Stomach (tissue), 9 donors: ENCODE results near the gene NCAPG. TPM values are rescaled to one million over a fixed set of nuclear protein-coding genes. Genes with fewer than 3 reads are reported as not detected.
A peak's percentile ranks its signal among the peaks of the same experiment; 100 is the strongest.

Experiments
- DNase-seq, 2 donors: peaks; one replicate each; pipeline versions ENCODE4 v3.0.0 to v3.0.0-alpha.2; 2013 to 2019
- H3K27ac ChIP-seq, 5 donors: fragments of 200-600 bp in 4 of 5; sonication (generic) in 4 of 5; one replicate each; pipeline ENCODE4 v1.5.1; 2013 to 2019; ENCODE audit warnings: mild to moderate bottlenecking in 1 of 5, moderate library complexity in 1 of 5
- H3K27me3 ChIP-seq, 3 donors: fragments of 200-600 bp; sonication (generic); one replicate each; pipeline ENCODE4 v1.5.1; 2017 to 2019; ENCODE audit warnings: mixed run types in 1 of 3
- H3K36me3 ChIP-seq, 4 donors: fragments of 200-600 bp; sonication (generic); 1 replicate in 3 of 4; 2 replicates in 1 of 4; pipeline ENCODE4 v1.5.1; 2016 to 2019
- H3K4me1 ChIP-seq, 4 donors: fragments of 200-600 bp; sonication (generic); one replicate each; pipeline ENCODE4 v1.5.1; 2016 to 2019
- H3K4me3 ChIP-seq, 4 donors: fragments of 200-600 bp; sonication (generic) in 3 of 4; one replicate each; pipeline ENCODE4 v1.5.1; 2016 to 2019; ENCODE audit warnings: mild to moderate bottlenecking in 1 of 4
- H3K9me3 ChIP-seq, 4 donors: fragments of 200-600 bp; sonication (generic); one replicate each; pipeline ENCODE4 v1.5.1; 2016 to 2019
- CTCF ChIP-seq, 7 experiments: fragments of 450-650 bp in 4 of 7; fragments of 200-600 bp in 3 of 7; sonication (generic) in 3 of 7; IDR thresholded peaks; one replicate each; pipeline ENCODE4 v1.5.1; 2016 to 2019; ENCODE audit warnings: antibody characterized with exemption in 7 of 7, control low read depth in 2 of 7, mild to moderate bottlenecking in 1 of 7
- EP300 ChIP-seq: sonication (generic); formaldehyde crosslinking; IDR thresholded peaks from one replicate; pipeline ENCODE4 v1.6.1; 2017; ENCODE audit warnings: antibody characterized with exemption
- POLR2A ChIP-seq, 4 donors: fragments of 450-650 bp; IDR thresholded peaks; one replicate each; pipeline ENCODE4 v1.6.1; 2016; ENCODE audit warnings: antibody characterized with exemption in 4 of 4, control low read depth in 2 of 4, mild to moderate bottlenecking in 1 of 4, moderate library complexity in 1 of 4
- POLR2AphosphoS5 ChIP-seq, 3 donors: sonication (generic); formaldehyde crosslinking; IDR thresholded peaks; one replicate each; pipeline ENCODE4 v1.6.1; 2016; ENCODE audit warnings: antibody characterized with exemption in 3 of 3
- WGBS, 5 donors: extraction: QIAGEN DNeasy Blood & Tissue Kit in 3 of 5; methylation state at CpG; one replicate each; pipeline versions ENCODE4 v1.1.5 to v1.1.7; 2013 to 2018; 5-methylcytosine and 5-hydroxymethylcytosine counted together
- intact Hi-C: fragments of 100-400 bp; cut with DNase I; formaldehyde crosslinking; loops from one replicate; pipeline ENCODE4 v1.15.1; 2023; ENCODE audit warnings: low total_unique reads
- polyA plus RNA-seq, 3 donors: library from polyadenylated mRNA; stranded (reverse); fragments of 200-250 nt; gene quantifications; one replicate each; pipeline ENCODE4 v1.2.3, GENCODE V29; 2013
- total RNA-seq, 5 donors: library from RNA; depleted of rRNA; stranded (reverse); fragments of >200 nt; gene quantifications; one replicate each; pipeline versions ENCODE4 v1.1.0 to v1.2.3, GENCODE V29; 2014 to 2016
- donor health status: healthy with polysubstance abuse.
- donor health status: Bipolar disorder and iron deficiency.
- donor health status: healthy.

The NCAPG gene
- total and polyA plus RNA-seq, 8 donors: 0.61 to 16.3 (median 4.5) TPM

GRCh38 chr4:17773135-17773698, 37.6 kb upstream of the NCAPG start:
- no peak overlapping the region for H3K4me3 ChIP-seq
- H3K27me3 ChIP-seq: no peaks in the 10 kb centered on the region
- DNase-seq: no peak
- 79 to 89% (median 83%) methylated on average over 10 of the region's 10 CpGs for WGBS, 5 donors
- H3K36me3 ChIP-seq: no peaks in the 10 kb centered on the region
- TF ChIP-seq POLR2AphosphoS5 (IDR thresholded peaks at IDR 0.05) (no peak), POLR2A (IDR thresholded peaks at IDR 0.05) (no peak), CTCF (IDR thresholded peaks at IDR 0.05) (no peak), EP300 (no peak)
- no peaks in the 10 kb centered on the region for H3K4me1 ChIP-seq
- no peaks in the 10 kb centered on the region for H3K9me3 ChIP-seq
- intact Hi-C loops: no loop called here
- no peak overlapping the region for H3K27ac ChIP-seq

GRCh38 chr4:17778431-17778830, 32.3 kb upstream of the NCAPG start:
- Histone ChIP-seq H3K27ac (no peak overlapping the region), H3K36me3 (no peaks in the 10 kb centered on the region), H3K4me3 (no peak overlapping the region), H3K4me1 (peaks cover 16 to 27% (median 20%) of the 10 kb centered on the region in 4 donors), H3K27me3 (peaks cover 0 to 36% (median 19%) of the 10 kb centered on the region in 3 donors), H3K9me3 (no peaks in the 10 kb centered on the region)
- intact Hi-C loops: no loop called here
- no peak for DNase-seq
- WGBS, 5 donors: 76 to 97% (median 96%) methylated on average over 3 of the region's 3 CpGs
- no peak for TF ChIP-seq POLR2A (IDR thresholded peaks at IDR 0.05)
- TF ChIP-seq CTCF (IDR thresholded peaks at IDR 0.05): no peak
- no peak for TF ChIP-seq EP300
- TF ChIP-seq POLR2AphosphoS5 (IDR thresholded peaks at IDR 0.05): no peak

GRCh38 chr4:17780501-17781299, 30.1 kb upstream of the NCAPG start:
- H3K4me1 ChIP-seq: peaks cover 16 to 27% (median 20%) of the 10 kb centered on the region in 4 donors
- H3K9me3 ChIP-seq: no peaks in the 10 kb centered on the region
- H3K27ac ChIP-seq: no peak overlapping the region
- DNase-seq: peak; percentile 38 to 43
- H3K36me3 ChIP-seq: no peaks in the 10 kb centered on the region
- peak overlapping the region; percentile 35 to 62 (median 48) for H3K4me3 ChIP-seq
- TF ChIP-seq POLR2AphosphoS5 (IDR thresholded peaks at IDR 0.05): no peak
- no peak for TF ChIP-seq CTCF (IDR thresholded peaks at IDR 0.05)
- no peak for TF ChIP-seq POLR2A (IDR thresholded peaks at IDR 0.05)
- TF ChIP-seq EP300: no peak
- H3K27me3 ChIP-seq: peaks cover 0 to 36% (median 19%) of the 10 kb centered on the region in 3 donors
- WGBS, 5 donors: 4 to 8% (median 6%) methylated on average over 29 to 31 of the region's 31 CpGs
- intact Hi-C loops: no loop called here

GRCh38 chr4:17781300-17782287, 29.2 kb upstream of the NCAPG start, which contains the start of gene FAM184B:
TSS of gene FAM184B (minus strand) at chr4:17781621. CDS start at chr4:17781299, 322 bp downstream.
- peak in 1 of 2 donors; percentile 58 for DNase-seq
- no peak for TF ChIP-seq CTCF (IDR thresholded peaks at IDR 0.05)
- no peak for TF ChIP-seq POLR2AphosphoS5 (IDR thresholded peaks at IDR 0.05)
- TF ChIP-seq POLR2A (IDR thresholded peaks at IDR 0.05): no peak
- TF ChIP-seq EP300: no peak
- Histone ChIP-seq H3K4me3 (peak within 1 kb of the TSS; percentile 35 to 62 (median 48)), H3K36me3 (no peaks in the 10 kb centered on the region), H3K27me3 (peaks cover 0 to 36% (median 19%) of the 10 kb centered on the region in 3 donors), H3K4me1 (peaks cover 16 to 27% (median 20%) of the 10 kb centered on the region in 4 donors), H3K9me3 (no peaks in the 10 kb centered on the region), H3K27ac (no peak within 1 kb of the TSS)
- intact Hi-C loops: no loop called here
- WGBS, 5 donors: 5 to 10% (median 6%) methylated on average over 43 to 82 of the region's 82 CpGs
